ENCODE data around the gene TLN1. TPM values are rescaled to one million over a fixed set of nuclear protein-coding genes. Genes with fewer than 3 reads are reported as not detected.

The TLN1 gene
- total and polyA plus RNA-seq, 2 of the 4 experiments (the other 2 are of a cell fraction) = 228 to 346 TPM

DNA sequence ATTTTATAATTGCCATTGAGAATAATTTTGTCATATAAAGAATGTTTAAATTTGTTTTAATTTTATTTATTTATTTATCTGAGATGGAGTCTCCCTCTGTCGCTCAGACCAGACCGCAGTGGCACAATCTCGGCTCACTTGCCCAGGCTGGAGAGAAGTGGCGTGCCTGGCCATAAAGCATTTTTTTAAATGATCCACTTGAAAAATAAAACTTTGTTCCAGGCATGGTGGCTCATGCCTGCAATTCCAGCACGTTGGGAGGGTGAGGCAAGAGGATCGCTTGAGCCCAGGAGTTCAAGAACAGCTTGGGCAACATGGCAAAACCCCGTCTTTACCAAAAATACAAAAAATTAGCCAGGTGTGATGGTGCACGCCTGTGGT lies 79.2 kb downstream of the TLN1 start:
- Histone ChIP-seq H2AK5ac (ENCODE audit: low read depth, low read length) (no peak overlapping the region), H2BK5ac (ENCODE audit: low read depth, low read length, poor library complexity, severe bottlenecking) (peak overlapping the region; percentile 37), H3K36me3 (ENCODE audit: control insufficient read depth, insufficient read depth, low read length) (no peaks in the 10 kb centered on the region), H3K4me3 (ENCODE audit: insufficient read depth, low read depth, low read length) (no peak overlapping the region), H2BK120ac (ENCODE audit: low read depth, low read length) (no peak overlapping the region), H3K4me2 (ENCODE audit: low read depth, low read length) (no peak overlapping the region), H2BK20ac (ENCODE audit: low read depth, low read length) (no peak overlapping the region), H4K8ac (ENCODE audit: low read depth in 2 of 2, low read length in 2 of 2) (no peak overlapping the region), H3K56ac (ENCODE audit: extremely low read depth, insufficient read depth, low read length) (no peak overlapping the region), H2AFZ (replicated peaks; ENCODE audit: low read length, poor library complexity) (no peak overlapping the region), H4K5ac (ENCODE audit: low read depth, low read length) (no peak overlapping the region), H3K27ac (ENCODE audit: insufficient read depth, low read length) (peak overlapping the region; percentile 35; the same call in 1 of the 2 replicates), H3K9me3 (ENCODE audit: control insufficient read depth, insufficient read depth, low read length) (no peaks in the 10 kb centered on the region), H4K91ac (ENCODE audit: insufficient read depth, low read depth, low read length) (no peak overlapping the region), H2AK9ac (replicated peaks; ENCODE audit: low read depth, low read length, poor library complexity) (no peak overlapping the region), H3K9me1 (ENCODE audit: insufficient read depth, low read length) (peaks cover 4% of the 10 kb centered on the region; the same call in 1 of the 2 replicates), H3K27me3 (ENCODE audit: control insufficient read depth, insufficient read depth, low read length) (no peaks in the 10 kb centered on the region), H3K9ac (ENCODE audit: low read depth, low read length) (no peak overlapping the region), H3K14ac (replicated peaks; ENCODE audit: low read depth, low read length) (no peak overlapping the region), H2BK15ac (ENCODE audit: low read depth, low read length) (no peak overlapping the region), H3K4ac (ENCODE audit: low read depth, low read length) (no peak overlapping the region), H3K23ac (ENCODE audit: low read depth, low read length) (no peak overlapping the region), H3K79me1 (ENCODE audit: low read depth in 1 of 2, low read length in 2 of 2) (no peaks in the 10 kb centered on the region), H3K4me1 (ENCODE audit: control insufficient read depth, insufficient read depth, low read length) (peaks cover 15% of the 10 kb centered on the region; the same call in 1 of the 2 replicates), H3K18ac (ENCODE audit: low read depth, low read length) (no peak overlapping the region), H4K20me1 (ENCODE audit: insufficient read depth, low read length) (no peaks in the 10 kb centered on the region)
- WGBS, 2 experiments (ENCODE audit: extremely low coverage in 2 of 2, insufficient read length in 1 of 2) = 100% methylated on average over 1 of the region's 8 CpGs; no CpG with 5 or more reads in 1 of the 2 experiments
- intact Hi-C loops (cut with micrococcal nuclease) = loop anchor here (10.0 kb wide), 2 partner anchors 162 to 168 kb away; partner anchors contain the start of genes HINT2 and SPAG8
- TF ChIP-seq CEBPB (IDR thresholded peaks at IDR 0.05; ENCODE audit: low read depth, low read length) = no peak
- TF ChIP-seq, protein P1, sequence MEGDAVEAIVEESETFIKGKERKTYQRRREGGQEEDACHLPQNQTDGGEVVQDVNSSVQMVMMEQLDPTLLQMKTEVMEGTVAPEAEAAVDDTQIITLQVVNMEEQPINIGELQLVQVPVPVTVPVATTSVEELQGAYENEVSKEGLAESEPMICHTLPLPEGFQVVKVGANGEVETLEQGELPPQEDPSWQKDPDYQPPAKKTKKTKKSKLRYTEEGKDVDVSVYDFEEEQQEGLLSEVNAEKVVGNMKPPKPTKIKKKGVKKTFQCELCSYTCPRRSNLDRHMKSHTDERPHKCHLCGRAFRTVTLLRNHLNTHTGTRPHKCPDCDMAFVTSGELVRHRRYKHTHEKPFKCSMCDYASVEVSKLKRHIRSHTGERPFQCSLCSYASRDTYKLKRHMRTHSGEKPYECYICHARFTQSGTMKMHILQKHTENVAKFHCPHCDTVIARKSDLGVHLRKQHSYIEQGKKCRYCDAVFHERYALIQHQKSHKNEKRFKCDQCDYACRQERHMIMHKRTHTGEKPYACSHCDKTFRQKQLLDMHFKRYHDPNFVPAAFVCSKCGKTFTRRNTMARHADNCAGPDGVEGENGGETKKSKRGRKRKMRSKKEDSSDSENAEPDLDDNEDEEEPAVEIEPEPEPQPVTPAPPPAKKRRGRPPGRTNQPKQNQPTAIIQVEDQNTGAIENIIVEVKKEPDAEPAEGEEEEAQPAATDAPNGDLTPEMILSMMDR (conservative IDR thresholded peaks at IDR 0.05; ENCODE audit: low read depth, low read length) = no peak
- TF ChIP-seq POLR2A (IDR thresholded peaks at IDR 0.05; ENCODE audit: low read depth, low read length) = no peak
- TF ChIP-seq RAD21 (IDR thresholded peaks at IDR 0.05; ENCODE audit: low read length) = no peak
- TF ChIP-seq RCOR1 (IDR thresholded peaks at IDR 0.05; ENCODE audit: insufficient replicate concordance, low read length) = no peak
- TF ChIP-seq, protein P2, sequence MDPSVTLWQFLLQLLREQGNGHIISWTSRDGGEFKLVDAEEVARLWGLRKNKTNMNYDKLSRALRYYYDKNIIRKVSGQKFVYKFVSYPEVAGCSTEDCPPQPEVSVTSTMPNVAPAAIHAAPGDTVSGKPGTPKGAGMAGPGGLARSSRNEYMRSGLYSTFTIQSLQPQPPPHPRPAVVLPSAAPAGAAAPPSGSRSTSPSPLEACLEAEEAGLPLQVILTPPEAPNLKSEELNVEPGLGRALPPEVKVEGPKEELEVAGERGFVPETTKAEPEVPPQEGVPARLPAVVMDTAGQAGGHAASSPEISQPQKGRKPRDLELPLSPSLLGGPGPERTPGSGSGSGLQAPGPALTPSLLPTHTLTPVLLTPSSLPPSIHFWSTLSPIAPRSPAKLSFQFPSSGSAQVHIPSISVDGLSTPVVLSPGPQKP (IDR thresholded peaks at IDR 0.05; ENCODE audit: borderline replicate concordance, low read depth, low read length) = no peak
- no peak for TF ChIP-seq FOS (IDR thresholded peaks at IDR 0.05; ENCODE audit: low read depth, low read length)
- no peak for TF ChIP-seq MAZ (IDR thresholded peaks at IDR 0.05; ENCODE audit: borderline replicate concordance, low read depth, low read length)
- no peak for TF ChIP-seq SMC3 (IDR thresholded peaks at IDR 0.05; ENCODE audit: low read depth, low read length)
- no peak for TF ChIP-seq MAFK (IDR thresholded peaks at IDR 0.05; ENCODE audit: low read depth, low read length)
- TF ChIP-seq RFX5 (IDR thresholded peaks at IDR 0.05; ENCODE audit: low read depth, low read length) = no peak
- POLR2A ChIA-PET (ENCODE audit: unreplicated experiment) = no interaction called here
- in situ Hi-C loops (cut with MboI; ENCODE audit: low sequenced_read_pairs) = loop anchor here (10.0 kb wide), 1 partner anchor 148 kb away; no protein-coding TSS in a partner anchor
- CTCF ChIA-PET = no interaction called here
- ATAC-seq (ENCODE audit: low read depth) = no peak
- dilution Hi-C loops (cut with HindIII; ENCODE audit: low sequenced_read_pairs, unreplicated experiment) = no loop called here
- BruUV-seq (replicated peaks) = no TSS peak
- no peak for DNase-seq
